Measurements from ENCODE around the gene NANOS2.
"Not testable (repeated sequence)": the region's sequence is repeated elsewhere in the genome, so short reads cannot be mapped to it uniquely, and the experiment has no call there.

The NANOS2 gene

DNA sequence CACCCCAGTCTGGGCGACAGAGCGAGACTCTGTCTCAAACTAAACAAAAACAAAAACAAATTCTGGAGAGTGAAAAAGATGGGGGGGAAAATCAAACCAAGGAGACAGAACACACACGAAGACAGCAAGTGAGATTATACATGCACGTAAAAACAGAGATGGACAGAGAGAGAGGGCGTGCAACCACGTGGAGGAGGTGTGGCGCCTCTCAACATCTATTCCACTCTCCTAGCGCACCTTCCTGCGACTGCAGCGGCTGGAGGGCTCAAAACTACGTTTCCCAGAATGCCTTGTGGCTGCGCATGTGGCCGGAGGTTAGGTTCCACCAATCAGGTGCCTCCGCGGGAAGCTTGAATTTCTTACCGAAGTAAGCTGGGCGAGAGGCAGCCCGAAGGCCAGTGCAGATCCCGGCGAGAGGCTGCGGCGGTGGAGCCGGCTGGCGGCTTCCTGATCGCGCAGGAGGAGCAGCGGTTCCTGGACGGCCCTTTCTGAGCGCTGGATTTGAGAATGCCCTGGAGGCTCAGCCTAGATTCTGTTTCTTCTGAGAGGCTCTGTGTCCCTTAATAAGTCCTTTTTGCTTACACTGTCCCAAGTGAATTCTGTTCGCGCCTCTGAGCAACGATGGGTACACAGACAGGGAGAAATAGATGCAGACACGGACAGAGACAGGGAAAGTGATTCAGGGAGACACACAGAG lies 13.1 kb upstream of the NANOS2 start:
- peak; percentile 71 for DNase-seq (ENCODE audit: low read depth)

DNA sequence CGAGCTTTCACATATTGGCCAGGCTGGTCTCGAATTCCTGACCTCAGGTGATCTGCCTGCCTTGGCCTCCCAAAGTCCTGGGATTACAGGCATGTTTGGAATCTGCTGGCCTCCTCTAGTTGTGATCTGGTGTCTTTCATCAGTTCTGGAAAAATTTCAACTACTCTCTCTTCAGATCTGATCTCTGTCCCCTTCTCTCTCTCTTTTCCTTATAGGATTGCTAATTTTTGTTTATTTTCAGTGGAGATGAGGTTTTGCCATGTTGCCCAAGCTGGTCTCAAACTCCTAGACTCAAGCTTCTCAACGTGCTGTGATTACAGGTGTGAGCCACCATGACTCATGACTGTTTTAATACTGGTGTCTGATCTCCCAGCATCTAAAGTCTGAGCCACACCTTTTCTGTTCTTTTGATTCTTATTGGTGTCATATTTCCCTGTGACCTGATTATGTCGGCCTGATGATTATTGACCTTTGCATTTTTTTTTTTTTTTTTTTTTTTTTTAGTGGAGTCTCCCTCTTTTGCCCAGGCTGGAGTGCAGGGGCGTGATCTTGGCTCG lies 10.4 kb upstream of the NANOS2 start:
- no peak for DNase-seq (ENCODE audit: low read depth)

DNA sequence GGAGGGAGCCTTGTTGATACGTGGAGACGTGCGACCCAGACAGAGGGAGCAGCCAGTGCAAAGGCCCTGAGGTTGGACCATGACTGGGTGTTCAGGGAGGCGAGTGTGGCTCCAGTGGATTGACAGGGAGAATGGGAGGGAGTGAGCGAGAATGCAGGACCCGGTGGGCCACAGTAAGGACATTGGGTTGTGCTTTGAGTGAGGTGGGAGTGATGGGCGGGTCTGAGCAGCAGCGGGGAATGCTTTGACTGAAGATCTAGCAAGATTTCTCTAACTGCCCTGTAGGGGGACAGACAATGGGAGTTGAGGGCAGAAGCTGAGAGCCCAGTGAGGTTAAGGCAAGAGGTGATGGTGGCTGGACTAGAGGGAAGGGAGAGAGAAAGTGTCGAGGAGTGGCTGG lies 7.7 kb upstream of the NANOS2 start:
- DNase-seq (ENCODE audit: low read depth): no peak

DNA sequence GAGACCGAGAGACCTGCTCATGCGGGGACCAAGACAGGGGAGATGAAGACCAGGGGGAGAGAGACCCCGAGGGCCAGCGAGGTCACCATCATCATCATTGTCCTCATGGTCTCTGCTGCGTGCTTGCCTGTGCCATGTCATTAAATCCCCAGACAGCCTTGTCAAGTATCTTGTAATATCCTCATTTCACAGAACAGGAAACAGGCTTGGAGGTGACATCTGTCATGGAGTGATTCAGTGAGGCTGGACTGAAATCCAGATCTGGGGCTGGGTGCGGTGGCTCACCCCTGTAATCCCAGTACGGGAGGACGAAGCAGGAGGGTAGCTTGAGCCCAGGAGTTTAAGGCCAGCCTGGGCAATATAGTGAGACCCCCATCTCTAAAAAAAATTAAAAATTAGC lies 5.9 kb upstream of the NANOS2 start:
- no peak for DNase-seq (ENCODE audit: low read depth)

DNA sequence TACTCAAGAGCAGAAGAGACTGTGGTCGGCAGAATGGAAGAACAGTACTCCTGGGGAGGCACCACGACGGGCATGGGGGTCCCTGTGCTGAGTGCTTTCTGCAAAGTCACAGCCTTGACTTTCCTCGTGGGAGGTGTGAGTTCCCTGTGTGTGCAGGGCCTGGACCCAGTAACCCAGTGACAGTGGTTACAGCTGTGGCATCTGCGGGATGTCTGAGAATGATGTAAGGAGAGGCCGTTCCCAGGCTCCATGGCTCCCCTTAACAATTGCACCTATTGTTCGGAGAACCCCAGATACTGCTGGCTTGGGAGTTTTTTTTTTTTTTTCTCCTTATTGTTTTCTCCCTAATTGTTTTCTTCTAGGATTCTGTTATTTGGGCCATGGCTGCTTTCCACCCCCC lies 5.1 kb upstream of the NANOS2 start:
- no peak for DNase-seq (ENCODE audit: low read depth)

DNA sequence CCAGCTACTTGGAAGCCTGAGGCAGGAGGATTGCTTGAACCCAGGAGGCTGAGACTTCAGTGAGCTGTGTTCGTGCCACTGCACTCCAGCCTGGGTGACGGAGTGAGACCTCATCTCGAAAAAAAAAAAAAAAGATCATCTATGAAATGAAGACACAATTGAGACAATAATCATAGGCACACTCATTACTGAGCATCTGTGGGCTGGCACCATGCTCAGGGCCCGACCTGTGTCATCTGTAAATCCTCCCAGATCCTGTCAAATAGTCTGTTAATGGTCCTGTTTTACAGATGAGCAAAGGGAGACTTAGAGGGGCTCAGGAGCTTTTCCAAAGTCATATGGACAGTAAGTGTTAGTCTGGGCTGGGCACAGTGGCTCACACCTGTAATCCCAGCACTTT lies 4.1 kb upstream of the NANOS2 start:
- DNase-seq (ENCODE audit: low read depth): no peak

DNA sequence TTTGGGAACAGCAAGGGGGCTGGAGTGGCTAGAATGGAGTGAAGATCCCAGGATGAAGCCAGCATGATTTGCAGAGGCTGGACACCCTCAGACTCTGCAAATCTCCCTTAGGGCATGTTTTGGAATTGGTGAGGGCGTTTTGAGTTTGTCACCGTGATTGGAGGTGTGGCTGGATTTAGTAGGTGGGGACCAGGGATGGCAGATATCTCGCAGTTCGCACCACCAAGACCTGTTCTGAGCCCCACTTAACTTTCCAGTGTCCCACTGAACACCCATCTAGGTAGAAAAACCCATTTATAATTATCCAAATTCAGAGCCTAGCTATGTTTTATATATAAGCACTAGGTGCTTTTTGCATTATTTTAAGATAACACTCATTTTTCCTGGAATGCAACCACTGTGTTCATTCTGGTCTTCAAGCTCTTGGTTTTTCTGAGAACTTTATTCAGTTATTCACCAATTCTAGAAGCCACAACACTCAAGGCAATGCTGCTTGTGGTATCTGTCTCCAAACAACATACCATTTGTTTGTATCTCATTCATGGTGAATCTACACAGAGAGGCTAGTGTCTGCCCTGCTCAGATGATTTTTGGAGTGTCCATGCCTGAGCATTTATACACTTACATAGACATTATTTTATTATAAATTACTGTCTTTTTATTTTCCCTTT lies 3.0 kb upstream of the NANOS2 start:
- no peak for DNase-seq (ENCODE audit: low read depth)

DNA sequence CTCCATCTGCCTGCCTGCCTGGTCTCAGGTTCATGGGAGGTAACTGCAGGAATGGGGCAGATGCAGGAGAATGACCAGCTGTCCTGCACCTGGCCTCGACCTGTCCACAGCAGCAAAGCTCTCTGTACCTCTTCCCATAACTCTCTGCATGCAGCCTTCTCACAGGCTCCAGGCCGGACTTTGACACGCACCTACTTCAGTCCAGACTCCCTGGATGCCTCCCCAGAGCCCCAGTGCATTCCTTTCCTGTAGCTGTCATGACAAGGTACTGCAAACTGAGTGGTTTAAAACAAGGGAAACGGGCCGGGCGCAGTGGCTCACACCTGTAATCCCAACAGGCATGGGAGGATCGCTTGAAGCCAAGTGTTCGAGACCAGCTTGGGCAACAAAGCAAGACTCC lies 3.3 kb downstream of the NANOS2 start:
- no peak for DNase-seq (ENCODE audit: low read depth)

DNA sequence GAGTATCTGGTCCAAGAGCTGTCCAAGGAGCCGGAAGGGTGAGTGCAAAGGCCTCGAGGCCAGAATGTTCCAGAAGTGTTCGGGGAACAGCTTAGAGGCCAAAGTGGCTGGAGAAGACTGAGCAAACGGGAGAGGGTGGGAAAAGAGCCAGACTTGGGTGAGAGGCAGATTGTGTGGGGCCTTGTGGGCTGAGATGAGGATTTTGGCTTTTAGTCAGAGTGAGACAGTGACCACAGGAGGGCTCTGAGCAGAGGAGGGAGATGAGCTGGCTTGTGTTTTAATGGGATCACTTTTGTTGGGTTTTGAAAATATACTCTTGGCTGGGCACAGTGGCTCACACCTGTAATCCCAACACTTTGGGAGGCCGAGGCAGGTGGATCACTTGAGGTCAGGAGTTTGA lies 5.6 kb downstream of the NANOS2 start:
- DNase-seq (ENCODE audit: low read depth): no peak

DNA sequence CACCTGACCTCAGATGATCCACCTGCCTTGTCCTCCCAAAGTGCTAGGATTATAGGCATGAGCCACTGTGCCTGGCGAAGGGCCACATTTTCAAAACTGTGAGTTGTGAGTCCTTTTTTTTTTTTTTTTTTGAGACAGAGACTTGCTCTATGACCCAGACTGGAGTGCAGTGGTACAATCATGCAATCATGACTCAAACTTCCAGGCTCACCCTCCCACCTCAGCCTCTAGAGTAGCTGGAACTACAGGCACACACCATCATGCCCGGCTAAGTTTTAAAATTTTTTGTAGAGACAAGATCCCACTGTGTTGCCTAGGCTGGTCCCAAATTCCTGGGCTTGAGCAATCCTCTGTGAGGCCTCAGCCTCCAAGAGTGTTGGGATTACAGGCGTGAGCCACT lies 8.4 kb downstream of the NANOS2 start:
- no peak for DNase-seq (ENCODE audit: low read depth)

DNA sequence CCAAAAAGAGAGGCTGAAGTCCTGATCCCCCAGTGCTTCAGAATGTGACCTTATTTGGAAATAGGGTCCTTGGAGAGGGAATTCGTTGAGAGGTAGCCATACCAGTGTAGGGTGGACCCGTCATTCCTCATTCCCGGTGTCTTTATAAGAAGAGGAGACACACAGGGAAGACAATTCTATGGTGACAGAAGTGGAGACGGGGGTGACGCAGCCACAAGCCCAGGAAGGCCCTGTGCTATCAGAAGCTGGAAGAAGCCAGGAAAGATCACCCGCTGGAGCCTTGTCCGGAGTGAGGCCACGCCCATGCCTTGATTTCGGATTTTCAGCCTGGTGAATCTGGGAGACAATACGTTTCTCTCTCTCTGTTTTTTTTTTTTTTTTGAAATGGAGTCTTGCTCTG lies 9.6 kb downstream of the NANOS2 start:
- no peak for DNase-seq (ENCODE audit: low read depth)

DNA sequence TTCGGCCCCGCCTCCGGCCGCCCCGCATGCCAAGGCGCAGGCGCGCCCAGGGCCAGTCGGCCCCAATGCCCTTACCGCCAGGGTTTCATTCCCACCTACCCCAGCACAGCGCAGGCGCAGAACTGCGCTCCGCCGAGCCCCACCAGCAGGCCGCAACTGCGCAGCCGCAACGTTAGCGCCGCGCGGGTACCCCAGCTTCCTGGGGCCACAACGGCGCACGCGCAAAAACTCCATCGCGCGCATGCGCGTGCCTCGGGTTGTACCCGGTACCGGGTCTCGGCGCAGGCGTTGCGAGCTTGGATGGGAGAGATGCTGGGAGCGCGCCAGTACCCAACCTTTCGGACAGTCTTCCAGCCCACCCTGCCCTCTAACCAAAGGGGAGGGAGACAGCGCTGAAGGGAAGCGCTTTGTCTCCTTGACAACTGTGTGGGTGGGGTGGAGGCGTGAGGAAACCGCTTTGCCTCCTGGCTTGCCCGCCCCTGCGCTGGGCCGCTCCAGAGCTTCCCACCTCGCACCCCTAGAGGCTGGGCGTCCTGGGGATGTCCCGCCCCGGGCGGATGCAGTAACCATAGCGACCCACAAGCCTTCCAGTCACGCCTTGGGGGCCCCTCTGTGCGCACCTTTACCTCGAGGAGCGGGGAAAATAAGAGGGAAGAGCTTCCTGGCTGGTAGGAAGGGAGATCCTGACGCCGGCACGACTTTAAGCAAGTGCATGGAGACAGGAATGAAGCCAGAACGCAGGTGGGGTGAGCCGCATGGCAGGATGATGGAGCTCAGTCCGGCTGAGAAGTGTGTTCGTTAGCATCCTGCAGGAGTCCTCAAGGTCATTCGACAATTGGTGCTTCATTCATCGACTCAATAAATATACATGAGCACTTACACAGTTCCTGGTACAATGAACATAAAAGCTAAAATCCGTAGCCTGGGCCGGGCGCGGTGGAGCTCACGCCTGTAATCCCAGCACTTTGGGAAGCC lies 11.6 kb downstream of the NANOS2 start:
- DNase-seq (ENCODE audit: low read depth): peak; percentile 97

DNA sequence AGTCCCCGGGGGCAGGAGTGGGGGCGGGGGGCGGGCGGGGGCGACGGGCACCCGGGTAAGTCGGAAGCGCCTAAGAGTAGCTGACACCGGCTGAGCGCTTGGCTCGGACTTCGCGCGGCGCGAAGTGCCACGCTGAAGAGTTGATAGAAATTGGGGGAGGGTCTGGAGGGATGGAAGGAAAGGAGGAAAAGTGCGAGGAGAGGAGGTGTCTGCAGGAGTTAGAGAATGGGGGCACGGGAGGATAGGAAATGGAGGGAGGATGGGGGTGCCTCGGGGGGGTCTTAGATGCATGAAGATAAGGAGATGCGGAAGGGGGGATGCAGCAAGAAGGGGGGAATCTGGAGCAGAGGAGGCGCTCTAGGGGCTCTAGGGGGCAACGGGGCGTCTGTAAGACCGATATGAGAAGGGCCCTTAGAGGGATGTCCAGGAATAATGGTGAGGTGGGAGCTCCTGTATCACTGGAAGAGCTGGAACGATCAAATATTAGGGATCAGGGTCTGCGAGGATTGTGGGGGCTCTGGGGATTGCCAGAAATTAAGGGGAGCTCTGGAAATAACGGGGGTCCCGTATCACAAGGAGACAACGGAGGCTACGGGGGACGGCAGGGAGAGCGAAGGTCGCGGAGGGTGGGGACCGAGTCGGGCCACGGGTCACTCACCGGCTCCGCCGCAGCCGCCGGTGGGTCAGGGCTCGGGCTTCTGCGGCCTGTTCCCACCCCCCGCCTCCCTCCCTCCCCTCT lies 12.5 kb downstream of the NANOS2 start, which contains the start of gene MYPOP:
Gene MYPOP, minus strand, starts transcription at position 702 of the 739 bp plus-strand sequence. CDS start 840 bp downstream, outside the sequence.
- no peak for DNase-seq (ENCODE audit: low read depth)

DNA sequence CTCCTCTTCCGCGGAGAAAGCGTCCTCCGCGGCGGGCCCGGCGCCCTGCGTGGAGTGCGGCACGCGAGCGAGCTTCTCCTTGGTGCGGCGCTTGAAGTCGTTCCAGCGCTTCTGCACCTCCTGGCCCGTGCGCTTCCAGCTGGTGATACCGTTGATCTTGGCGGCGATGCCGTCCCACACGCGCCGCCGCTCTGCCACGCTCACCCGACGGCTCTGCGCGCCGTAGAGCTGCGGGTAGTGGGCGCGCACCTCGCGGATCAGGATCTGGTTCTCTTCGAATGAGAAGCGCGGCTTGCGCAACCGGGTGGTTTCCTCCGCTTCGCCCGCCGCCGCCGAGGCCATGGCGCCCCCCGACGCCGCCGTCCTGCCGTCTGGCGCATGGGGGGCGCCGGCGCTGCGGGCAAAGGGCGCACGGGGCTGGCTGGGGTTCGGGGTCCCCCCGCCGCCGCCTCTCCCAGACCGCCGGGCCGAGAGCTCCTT lies 13.1 kb downstream of the NANOS2 start:
- DNase-seq (ENCODE audit: low read depth): no peak

DNA sequence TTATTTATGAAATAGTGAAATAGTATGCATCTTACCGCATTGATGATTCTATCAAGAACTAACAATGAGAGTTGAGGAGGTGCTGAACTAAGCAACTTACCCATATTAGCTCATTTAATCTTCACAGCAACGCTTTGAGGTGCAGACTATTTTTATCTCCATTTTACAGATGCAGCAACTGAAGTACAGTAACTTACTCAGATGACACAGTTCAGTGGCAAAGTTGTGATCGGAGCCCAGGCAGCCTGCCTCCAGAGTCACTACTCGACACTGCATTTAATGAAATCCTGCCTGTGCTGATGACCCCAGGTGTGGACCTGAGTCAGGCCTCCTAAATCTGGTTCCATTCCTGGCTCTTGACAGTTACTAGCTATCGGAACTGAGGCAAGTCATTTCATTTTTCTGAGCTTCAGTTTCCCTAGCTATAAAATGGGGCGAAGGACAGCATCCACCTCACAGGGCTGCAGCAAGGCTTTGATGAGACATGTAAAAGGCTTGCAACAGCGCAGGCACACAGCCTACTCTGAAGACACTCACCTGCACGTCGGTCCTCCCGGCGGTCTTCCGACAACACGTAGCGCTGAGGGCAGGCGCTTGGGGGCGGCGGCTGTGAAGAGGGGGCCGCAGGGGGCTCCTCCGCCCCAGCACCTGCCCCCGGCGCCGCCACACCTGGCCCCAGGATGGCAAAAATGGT lies 13.7 kb downstream of the NANOS2 start:
- DNase-seq (ENCODE audit: low read depth): no peak

DNA sequence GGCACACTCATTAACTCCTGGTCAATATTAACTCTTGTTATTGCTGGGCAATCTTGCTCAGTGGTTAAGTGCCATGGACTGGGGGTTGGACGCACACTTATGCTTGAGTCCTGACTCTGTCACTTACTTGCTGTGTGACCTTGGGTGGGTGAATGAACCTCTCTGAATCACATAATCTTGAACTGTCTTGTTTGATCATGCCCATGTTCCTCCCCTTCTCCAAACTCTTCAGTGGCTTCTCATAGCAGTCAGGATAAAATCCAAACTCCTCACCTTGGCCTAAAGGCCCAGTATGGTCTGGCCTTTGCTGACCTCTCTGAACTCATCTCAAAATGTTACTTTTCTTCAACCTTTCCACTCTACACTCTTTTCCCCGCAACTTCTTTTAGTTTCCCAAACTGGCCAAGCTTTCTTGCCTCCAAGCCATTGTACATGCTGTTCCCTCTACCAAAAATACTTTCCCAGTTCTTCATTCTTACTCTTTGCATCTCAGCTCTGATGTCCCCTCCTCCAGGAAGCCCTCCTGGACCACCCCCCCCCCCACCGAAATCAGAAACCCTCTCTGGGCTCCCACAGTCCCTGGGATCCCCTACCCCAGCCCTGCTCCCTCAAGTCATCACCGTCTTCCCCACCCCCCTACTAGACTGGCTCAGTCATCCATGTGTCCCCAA lies 14.5 kb downstream of the NANOS2 start:
- DNase-seq (ENCODE audit: low read depth): no peak

DNA sequence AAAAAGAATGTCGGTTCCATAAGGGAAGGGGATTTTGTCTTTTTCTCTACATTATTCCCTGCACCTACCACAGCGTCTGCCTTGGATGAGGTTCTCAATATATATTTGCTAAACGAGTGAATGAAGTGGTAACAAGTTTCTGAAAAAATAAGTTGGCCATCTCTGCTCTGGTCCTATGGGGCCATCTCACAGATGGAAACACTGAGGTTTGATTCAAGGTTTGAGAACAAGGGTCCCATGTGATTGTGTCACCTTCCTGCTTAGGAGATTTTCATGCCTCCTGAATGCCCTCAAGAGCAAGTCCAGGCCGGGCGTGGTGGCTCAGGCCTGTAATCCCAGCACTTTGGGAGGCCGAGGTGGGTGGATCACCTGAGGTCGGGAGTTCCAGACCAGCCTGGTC lies 15.3 kb downstream of the NANOS2 start:
- no peak for DNase-seq (ENCODE audit: low read depth)

DNA sequence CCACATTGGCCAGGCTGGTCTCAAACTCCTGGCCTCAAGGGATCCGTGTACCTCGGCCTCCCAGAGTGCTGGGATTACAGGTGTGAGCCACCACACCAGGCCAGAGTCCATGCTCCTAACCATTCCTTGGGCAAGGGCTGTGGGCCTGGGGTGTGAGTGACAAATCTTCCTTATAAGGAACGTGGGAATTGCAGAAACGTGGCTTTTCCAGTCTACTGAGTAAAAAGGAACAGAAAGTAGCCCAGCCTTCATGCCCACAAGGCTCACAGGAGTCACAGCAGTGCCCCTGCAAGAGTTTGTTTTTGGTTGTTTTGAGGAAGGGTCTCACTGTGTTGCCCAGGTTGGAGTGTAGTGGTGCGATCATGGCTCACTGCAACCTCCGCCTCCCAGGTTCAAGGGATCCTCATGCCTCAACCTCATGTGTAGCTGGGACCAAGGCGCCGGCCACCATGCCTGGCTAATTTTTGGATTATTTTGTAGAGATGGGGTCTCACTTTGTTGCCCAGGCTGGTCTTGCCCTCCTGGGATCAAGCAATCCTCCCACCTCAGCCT lies 17.2 kb downstream of the NANOS2 start:
- no peak for DNase-seq (ENCODE audit: low read depth)

DNA sequence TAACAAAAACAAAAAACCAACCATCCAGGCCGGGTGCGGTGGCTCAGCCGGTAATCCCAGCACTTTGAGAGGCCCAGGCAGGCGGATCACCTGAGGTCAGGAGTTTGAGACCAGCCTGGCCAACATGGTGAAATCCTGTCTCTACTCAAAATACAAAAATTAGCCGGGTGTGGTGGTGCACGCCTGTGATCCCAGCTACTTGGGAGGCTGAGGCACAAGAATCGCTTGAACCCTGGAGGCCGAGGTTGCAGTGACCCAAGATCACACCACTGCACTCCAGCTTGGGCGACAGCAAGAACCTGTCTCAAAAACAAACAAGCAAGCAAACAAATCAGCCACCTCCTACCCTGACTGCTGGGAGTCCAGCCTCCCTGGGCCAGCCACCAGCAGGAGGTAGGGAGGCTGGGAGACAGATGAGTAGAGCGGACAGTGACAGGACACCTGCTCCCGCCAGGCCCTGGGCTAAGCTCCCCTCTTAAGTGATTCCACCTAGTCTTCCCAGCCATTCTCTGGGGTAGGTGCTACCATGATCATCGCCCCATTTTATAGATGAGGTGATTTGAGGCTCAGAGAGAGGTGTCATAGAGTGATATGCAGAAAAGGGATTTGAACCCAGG lies 18.5 kb downstream of the NANOS2 start:
- DNase-seq (ENCODE audit: low read depth): not testable (repeated sequence)

All from CMK (cell line).